IPS-NIHi7 (cell line): Measurements from ENCODE around the gene MUS81.
A peak's percentile ranks its signal among the peaks of the same experiment; 100 is the strongest.
"Not testable (repeated sequence)": the region's sequence is repeated elsewhere in the genome, so short reads cannot be mapped to it uniquely, and the experiment has no call there.

ENCODE experiments used
- DNase-seq: peaks from one replicate; pipeline ENCODE4 v3.0.0; 2012; ENCODE audit warnings: mixed read lengths; ENCODE audit errors: extremely low spot score

The MUS81 gene

DNA sequence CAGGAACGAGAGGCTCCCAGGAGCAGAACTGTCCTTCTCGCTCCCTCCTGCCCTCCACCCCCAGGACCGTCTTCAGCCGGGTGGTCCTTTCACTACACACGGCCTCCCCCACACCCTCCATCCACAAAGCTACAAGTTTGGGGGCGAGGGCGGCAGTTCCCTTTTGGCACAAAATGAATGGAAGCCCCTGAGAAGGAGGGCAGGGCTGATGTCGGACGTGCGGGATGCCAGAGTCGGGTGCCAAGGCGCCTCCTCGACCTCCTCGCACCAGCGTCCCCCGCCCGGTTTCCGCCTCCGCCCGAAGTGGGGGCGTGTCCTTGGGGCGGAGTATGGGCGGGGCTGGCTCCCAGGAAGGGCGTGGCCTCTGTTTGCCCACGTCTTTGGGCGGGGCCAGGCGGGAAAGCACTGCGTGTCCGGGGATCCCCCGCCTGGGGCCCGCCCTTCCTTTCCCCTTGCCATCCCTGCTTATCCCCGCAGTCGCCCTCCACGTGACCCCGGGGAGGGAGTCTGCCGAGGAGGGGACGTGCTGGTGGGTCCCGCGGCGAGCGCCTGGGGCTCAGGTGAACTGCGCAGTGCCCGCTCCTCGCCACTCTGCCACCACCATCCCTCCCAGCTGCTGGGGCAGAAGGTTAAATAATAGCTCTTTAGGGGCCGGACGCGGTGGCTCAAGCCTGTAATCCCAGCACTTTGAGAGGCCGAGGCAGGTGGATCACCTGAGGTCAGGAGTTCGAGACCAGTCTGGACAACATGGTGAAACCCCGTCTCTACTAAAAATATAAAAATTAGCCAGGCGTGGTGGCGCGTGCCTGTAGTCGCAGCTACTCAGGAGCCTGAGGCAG lies 13.3 kb downstream of the MUS81 start:
- peak; percentile 94 for DNase-seq

GRCh38 chr11:65879617-65880016 lies 19.4 kb downstream of the MUS81 start, which contains the start of gene CTSW:
CTSW (plus strand) TSS chr11:65879837; CDS start chr11:65879855, 18 bp downstream.
- no peak for DNase-seq

GRCh38 chr11:65880027-65880426 lies 19.8 kb downstream of the MUS81 start:
- DNase-seq, result no peak

DNA sequence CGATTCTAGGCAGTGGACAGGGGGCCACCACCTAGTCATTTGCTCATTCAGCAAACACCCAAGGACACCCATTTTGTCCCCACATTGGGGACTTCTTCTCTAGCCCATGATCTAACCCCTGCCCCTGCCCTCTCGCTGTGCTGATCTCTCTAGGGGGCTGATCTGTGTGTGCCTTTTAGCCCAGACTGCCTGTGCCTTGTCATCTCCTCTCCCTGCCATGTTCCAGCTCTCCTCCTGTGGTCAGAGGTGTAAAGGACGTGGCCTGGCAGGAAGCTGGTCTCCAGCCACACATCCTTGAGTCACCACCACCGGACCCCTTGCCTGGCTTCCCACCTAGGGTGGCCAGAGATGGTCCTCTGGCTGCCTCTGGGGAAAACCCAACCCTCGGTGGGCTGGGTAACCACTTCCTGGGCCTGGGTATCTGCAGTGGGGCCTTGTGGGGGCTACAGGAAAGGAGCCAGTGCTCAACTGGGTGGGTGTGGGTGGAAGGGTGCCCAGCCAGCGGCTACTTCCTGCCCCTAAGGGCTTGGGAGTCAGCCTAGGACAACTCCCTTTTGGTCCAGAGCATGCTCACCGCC lies 20.7 kb downstream of the MUS81 start:
- DNase-seq, result no peak

GRCh38 chr11:65882120-65883057 lies 22.2 kb downstream of the MUS81 start:
- DNase-seq, result no peak

GRCh38 chr11:65883058-65883761 lies 23.0 kb downstream of the MUS81 start:
- no peak for DNase-seq

DNA sequence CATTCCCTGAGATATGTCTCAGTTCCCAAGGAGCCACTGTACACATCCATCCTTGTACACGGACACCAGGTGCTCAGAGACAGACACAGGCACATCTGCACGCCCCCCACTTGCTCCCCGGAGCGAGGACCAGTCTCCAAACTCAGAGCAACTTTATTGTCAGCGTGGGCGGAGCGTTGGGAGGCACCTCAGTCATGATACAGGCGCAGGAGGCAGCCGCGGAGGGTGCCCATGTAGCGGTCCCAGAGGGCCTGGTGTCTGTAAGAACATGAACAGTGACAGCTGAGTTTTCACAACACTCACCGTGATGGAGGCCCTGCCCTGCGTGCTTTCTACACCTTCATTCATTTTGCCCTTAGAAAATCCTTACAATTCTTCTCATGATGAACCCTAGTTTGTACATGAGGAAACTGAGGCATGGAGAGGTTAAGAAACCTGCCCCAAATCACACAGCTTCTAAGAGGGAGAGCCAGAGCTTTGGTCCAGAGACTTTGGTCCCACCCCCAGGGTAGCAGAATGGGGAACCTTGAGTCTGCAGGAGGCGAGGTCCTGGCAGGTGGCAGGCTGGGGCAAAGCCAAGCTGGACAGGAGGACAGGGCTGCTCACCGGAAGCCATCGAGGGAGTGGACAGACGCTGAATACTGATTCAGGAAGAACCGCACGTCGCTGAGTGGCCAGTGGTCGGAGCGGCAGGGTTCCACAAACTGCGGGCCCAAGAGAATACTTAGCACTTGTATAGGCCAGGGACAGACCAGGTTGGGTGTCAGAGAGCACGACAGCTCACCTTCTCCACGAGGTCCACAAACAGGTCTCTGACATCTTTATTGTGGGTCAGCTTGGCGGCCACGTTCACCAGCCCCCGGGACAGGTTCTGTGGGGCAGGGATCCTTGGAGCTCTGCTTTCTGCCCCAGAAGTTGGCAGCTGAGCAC lies 23.8 kb downstream of the MUS81 start:
- DNase-seq, result no peak

DNA sequence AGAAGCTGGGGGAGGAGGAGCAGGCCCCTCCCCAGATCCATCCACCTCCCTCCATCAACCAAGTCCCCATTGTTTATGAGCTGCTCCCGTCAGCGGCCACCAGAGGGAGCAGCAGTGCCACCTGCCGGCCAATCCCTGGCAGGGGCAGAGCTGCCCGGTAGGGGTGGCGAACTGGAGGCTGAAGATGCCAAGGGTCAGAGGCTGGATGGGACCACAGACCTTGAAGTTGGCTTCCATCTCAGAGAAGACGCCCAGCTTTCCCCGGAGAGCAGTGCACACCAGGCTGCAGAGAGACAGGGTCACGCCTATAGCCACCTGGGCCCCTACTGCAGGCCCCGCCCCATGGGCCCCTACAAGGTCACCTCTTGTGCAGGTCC lies 24.5 kb downstream of the MUS81 start:
- DNase-seq, result peak; percentile 87

DNA sequence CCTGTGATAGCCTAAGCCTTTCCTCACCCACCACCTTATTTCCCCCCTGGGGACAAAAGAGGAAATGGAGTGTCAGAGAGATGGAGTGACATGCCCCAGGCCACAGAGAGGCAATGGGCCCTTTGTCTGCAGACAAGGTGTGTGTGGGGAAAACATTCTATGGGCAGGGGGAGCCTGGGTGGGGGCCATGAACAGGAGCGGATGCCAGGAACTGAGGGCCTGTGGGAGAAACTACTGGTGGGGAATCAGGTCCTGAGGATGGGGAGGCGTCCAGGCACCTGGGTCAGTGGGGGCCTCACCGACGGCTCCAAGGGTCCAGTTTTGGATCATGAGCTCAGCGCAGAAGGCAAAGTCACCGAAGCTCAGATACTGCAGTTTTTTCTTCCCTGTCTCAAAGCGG lies 25.0 kb downstream of the MUS81 start:
- DNase-seq, result no peak

DNA sequence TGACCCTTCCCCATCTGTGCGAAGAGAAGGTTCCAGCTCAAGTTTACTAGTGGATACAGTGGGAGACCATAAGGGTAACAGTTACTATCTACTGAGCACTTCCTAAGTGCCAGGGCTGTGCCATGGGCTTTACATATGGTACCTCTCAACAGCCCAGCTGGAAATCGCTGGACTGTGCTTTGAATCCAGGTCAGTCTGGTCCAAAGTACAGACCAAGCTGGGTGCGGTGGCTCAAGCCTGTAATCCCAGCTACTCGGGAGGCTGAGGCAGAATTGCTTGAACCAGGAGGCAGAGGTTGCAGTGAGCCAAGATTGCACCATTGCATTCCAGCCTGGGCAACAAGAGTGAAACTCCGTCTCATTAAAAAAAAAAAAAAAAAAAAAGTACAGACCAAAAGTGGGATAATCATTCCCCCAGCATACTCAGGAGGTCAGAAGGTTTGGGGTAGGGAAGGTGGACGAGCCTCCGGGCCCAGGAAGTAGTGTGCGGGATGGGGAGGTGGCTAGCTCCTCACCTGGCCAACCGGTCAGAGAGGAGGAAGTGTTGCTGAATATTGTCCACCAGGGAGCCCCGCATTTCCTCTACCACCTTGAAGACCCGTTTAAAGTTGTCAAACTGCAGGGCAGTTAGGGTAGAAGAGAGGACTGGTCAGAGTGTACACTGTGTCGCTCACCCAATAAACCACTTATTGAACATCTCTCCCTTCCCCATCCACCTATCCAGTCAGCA lies 25.7 kb downstream of the MUS81 start:
- DNase-seq, result no peak

- DNase-seq, result no peak
Measured at GRCh38 chr11:65886826-65887722, 26.8 kb downstream of the MUS81 start.

- DNase-seq, result no peak
Measured at GRCh38 chr11:65887723-65888162, 27.5 kb downstream of the MUS81 start.

DNA sequence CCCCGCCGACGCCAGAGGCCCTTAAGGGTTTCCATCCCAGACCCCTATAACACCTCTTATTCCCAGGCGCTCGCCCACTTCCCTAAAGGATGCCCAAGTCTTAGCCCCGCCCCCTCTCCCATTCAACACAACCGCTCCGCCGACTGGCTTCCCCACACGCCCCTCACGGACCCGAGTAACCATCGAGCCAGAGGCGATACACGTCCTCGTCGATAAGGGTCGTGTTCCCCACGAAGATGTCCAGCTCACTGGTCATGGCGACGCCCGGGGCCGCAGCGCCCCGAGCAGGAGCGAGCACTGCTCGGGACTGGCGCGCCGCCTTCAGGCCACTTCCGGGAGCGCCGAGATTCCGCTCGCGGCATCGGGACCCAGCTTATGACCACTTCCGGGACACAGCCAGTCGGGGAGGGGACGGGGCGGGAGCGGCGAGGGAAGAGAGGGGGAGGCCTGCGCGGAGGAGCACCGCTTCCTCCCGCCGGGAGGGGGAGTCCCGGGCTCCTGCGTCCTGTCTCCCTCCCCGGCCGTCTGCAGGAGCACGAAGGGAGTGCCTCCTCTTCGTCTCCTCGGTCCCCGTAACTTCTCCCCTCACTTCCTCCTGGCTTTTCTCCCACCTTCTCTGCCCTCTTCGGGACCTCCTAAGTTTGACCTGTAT lies 28.1 kb downstream of the MUS81 start, which contains the start of gene FIBP:
TSS of gene FIBP (minus strand) at position 309 of the 652 bp plus-strand sequence. CDS start at position 256, 53 bp downstream.
- DNase-seq, result peak; percentile 96

DNA sequence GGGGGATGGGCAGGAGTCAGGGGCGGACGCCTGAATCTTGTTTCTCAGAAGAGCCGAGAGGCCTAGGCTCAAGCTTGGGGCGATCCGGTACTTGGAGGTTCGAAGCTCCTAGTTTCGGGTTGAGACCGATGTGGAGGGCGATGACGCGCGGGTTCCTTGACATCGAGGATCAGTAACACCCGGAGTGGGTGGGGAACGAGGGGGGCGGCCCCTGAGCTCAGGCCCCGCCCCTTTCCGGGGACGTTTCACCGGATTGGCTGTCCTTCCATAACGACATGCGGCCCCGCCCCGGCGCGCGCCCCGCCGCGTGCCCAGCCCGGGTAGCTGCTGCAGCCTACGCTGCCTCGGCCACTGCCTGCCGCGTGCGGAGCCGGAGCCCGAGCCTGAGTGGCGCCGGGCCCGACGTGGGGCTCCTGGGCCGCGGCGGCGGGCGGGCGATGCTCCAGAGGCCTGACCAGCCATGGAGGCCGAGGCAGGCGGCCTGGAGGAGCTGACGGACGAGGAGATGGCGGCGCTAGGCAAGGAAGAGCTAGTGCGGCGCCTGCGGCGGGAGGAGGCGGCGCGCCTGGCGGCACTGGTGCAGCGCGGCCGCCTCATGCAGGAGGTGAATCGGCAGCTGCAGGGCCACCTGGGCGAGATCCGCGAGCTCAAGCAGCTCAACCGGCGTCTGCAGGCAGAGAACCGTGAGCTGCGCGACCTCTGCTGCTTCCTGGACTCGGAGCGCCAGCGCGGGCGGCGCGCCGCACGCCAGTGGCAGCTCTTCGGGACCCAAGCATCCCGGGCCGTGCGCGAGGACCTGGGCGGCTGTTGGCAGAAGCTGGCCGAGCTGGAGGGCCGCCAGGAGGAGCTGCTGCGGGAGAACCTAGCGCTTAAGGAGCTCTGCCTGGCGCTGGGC lies 30.3 kb downstream of the MUS81 start, which contains the start of gene CCDC85B:
TSS of gene CCDC85B (plus strand) at position 350 of the 895 bp plus-strand sequence. CDS start at position 461, 111 bp downstream.
- peak; percentile 89 for DNase-seq

DNA sequence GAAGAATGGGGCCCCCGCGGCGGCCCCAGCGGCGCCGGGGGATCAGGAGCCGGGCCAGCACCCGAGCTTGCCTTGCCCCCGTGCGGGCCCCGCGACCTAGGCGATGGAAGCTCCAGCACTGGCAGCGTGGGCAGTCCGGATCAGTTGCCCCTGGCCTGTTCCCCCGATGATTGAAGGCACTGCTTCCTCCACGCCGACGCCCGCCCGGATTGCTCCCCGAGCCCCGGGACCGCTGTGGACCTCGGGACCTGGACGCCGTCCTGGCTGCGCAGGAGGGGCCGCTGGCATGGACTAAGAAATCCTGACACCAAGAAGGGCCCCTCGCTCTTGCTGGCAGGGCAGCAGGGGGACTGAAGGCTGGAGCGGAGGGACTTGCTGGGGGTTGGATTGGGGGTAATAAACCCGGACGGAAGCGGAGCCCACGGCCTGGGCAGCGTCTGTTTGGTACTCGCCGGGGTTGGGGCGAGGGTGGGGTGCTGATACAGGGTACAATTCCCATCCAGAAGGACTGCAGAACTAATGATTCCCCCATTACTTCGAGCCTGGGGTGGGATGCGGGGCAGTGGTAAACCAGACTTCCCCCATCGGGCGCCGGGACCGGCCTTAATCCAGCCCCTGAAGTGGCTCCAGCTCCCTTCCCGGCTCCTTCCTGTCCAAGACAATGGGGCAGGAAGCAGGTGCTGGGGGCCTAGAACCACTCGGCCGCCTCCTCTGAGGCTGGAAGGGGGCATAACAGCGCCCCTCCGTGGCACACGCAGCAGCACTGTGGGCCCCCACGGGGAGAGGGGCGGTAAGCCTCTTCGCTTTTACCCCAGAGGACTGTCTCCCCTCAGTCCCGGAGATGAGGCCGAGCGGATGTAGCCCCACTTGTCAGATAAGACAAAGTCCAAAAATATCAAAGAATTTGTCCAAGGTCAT lies 31.2 kb downstream of the MUS81 start:
- peak; percentile 69 for DNase-seq

DNA sequence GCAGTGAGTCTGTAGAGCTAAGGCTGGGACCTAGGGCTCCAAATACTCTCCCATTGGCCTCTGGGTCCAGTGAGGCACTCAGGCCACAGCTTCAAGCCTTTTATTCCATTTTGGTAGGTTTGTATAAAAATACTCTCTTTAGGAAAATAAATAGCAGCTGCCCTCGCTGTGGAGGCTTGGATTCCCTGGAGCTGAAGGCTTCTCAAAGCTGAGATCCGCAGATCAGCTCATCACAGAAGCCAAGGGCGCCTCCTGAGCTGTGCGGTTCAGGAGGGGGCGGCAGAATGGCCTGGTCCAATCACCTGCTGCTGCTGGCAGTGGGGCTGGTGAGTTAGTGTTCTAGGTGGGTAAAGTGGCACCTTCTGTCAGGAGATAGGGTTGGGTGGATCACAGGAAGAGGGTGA lies 31.9 kb downstream of the MUS81 start:
- not testable (repeated sequence) for DNase-seq
